H1 (cell line): Measurements from ENCODE around the gene HOXA11. TPM values are rescaled to one million over a fixed set of nuclear protein-coding genes. Genes with fewer than 3 reads are reported as not detected.
A peak's percentile ranks its signal among the peaks of the same experiment; 100 is the strongest.

Experiments used
- CTCF ChIA-PET: fragments of 300-600 bp; sonication (Branson Sonifier 250); formaldehyde crosslinking; loops from one replicate; lab custom pipeline; 2021; ENCODE audit not compliant: partially characterized antibody; lab: Charles Lee
- POLR2A ChIA-PET: fragments of 300-600 bp; sonication (Branson Sonifier 250); formaldehyde crosslinking; loops from one replicate; lab custom pipeline; 2021; ENCODE audit warnings: inconsistent platforms; ENCODE audit not compliant: partially characterized antibody; lab: Charles Lee
- DNase-seq, 2 experiments: peaks; one replicate each; pipeline versions ENCODE4 v3.0.0 to v3.0.0-alpha.2; 2010 to 2022; ENCODE audit warnings: low spot score in 2 of 2, low read depth in 1 of 2, mixed read lengths in 1 of 2
- FAIRE-seq: peaks from 2 replicates; lab custom pipeline; 2011; peaks lifted over from hg19 to GRCh38; lab: Jason Lieb, UNC
- H2AFZ ChIP-seq: 2 replicates; pipeline ENCODE4 v1.8.1; 2012; ENCODE audit warnings: low read length, inconsistent platforms
- H2AK5ac ChIP-seq: 2 replicates; pipeline ENCODE4 v1.6.1; 2013; ENCODE audit warnings: low read depth, low read length
- H2BK120ac ChIP-seq: replicated peaks from 2 replicates; pipeline ENCODE3; 2013; ENCODE audit warnings: low read depth, low read length, inconsistent platforms
- H2BK12ac ChIP-seq: 2 replicates; pipeline ENCODE4 v1.6.1; 2013; ENCODE audit warnings: low read depth, low read length
- H2BK15ac ChIP-seq: 2 replicates; pipeline ENCODE4 v1.6.1; 2013; ENCODE audit warnings: low read length
- H2BK20ac ChIP-seq: 2 replicates; pipeline ENCODE4 v1.6.1; 2013; ENCODE audit warnings: low read length
- H2BK5ac ChIP-seq: 2 replicates; pipeline ENCODE4 v1.6.1; 2013; ENCODE audit warnings: low read depth, low read length
- H3K14ac ChIP-seq: 2 replicates; pipeline ENCODE4 v1.6.1; 2013; ENCODE audit warnings: inconsistent platforms; ENCODE audit not compliant: insufficient read length
- H3K18ac ChIP-seq: 2 replicates; pipeline ENCODE4 v1.6.1; 2013; ENCODE audit warnings: low read length; ENCODE audit errors: extremely low read depth
- H3K23ac ChIP-seq: 2 replicates; pipeline ENCODE4 v1.6.1; 2013; ENCODE audit warnings: inconsistent platforms; ENCODE audit not compliant: insufficient read length
- H3K23me2 ChIP-seq: 2 replicates; pipeline ENCODE4 v1.6.1; 2013; ENCODE audit warnings: low read depth, low read length
- H3K27ac ChIP-seq: 2 replicates; pipeline ENCODE4 v1.6.1; 2011; ENCODE audit warnings: low read depth, low read length, inconsistent platforms
- H3K27me3 ChIP-seq, 4 experiments: replicated peaks in 1 of 4; 1 replicate in 1 of 4; 2 replicates in 3 of 4; pipeline versions ENCODE4 v1.6.1 to v1.8.1; 2011 to 2013; ENCODE audit warnings: low read length in 3 of 4, mild to moderate bottlenecking in 3 of 4, inconsistent platforms in 2 of 4, mixed read lengths in 2 of 4, moderate library complexity in 1 of 4; ENCODE audit not compliant: control insufficient read depth in 3 of 4, insufficient read depth in 3 of 4; ENCODE audit errors: extremely low read depth in 1 of 4
- H3K36me3 ChIP-seq, 4 experiments: 2 replicates each; pipeline versions ENCODE4 v1.6.1 to v1.8.1; 2011 to 2013; ENCODE audit warnings: mild to moderate bottlenecking in 4 of 4, low read length in 3 of 4, moderate library complexity in 2 of 4, control low read depth in 1 of 4, inconsistent platforms in 1 of 4; ENCODE audit not compliant: insufficient read depth in 4 of 4, control insufficient read depth in 2 of 4
- H3K4ac ChIP-seq: replicated peaks from 2 replicates; pipeline ENCODE3; 2013; ENCODE audit warnings: low read length, low read depth, mixed read lengths, inconsistent platforms; ENCODE audit not compliant: insufficient read length
- H3K4me1 ChIP-seq, 4 experiments: replicated peaks in 1 of 4; 1 replicate in 1 of 4; 2 replicates in 3 of 4; pipeline versions ENCODE4 v1.6.1 to v1.8.1; 2011 to 2013; ENCODE audit warnings: low read length in 3 of 4, inconsistent platforms in 2 of 4, mixed read lengths in 1 of 4; ENCODE audit not compliant: insufficient read depth in 4 of 4, control insufficient read depth in 3 of 4
- H3K4me2 ChIP-seq, 2 experiments: 2 replicates each; pipeline versions ENCODE4 v1.6.1 to v1.8.1; 2011 to 2013; ENCODE audit warnings: low read depth in 2 of 2, low read length in 2 of 2, control low read depth in 1 of 2, inconsistent platforms in 1 of 2, mild to moderate bottlenecking in 1 of 2; ENCODE audit not compliant: insufficient read depth in 1 of 2
- H3K4me3 ChIP-seq, 4 experiments: fragments of 200-600, 300-600 bp in 1 of 4; sonication (generic), shearing (Covaris generic), sonication (Bioruptor Twin) in 1 of 4; 2 replicates each; pipeline versions ENCODE4 v1.5.1 to v1.8.1; 2011 to 2016; ENCODE audit warnings: low read length in 4 of 4, low read depth in 3 of 4, control low read depth in 2 of 4, inconsistent platforms in 2 of 4, mild to moderate bottlenecking in 2 of 4, mixed read lengths in 1 of 4, moderate library complexity in 1 of 4; ENCODE audit not compliant: insufficient read depth in 2 of 4; ENCODE audit errors: extremely low read depth in 1 of 4
- H3K56ac ChIP-seq: replicated peaks from 2 replicates; pipeline ENCODE3; 2013; ENCODE audit warnings: low read depth, mild to moderate bottlenecking, mixed read lengths, low read length, inconsistent platforms; ENCODE audit not compliant: insufficient read length
- H3K79me1 ChIP-seq: 2 replicates; pipeline ENCODE4 v1.6.1; 2013; ENCODE audit warnings: low read depth, low read length, control low read depth
- H3K79me2 ChIP-seq, 2 experiments: 2 replicates each; pipeline versions ENCODE4 v1.6.1 to v1.8.1; 2012 to 2013; ENCODE audit warnings: low read length in 2 of 2, mild to moderate bottlenecking in 2 of 2, inconsistent platforms in 1 of 2; ENCODE audit not compliant: insufficient read depth in 2 of 2, control insufficient read depth in 1 of 2
- H3K9ac ChIP-seq, 4 experiments: replicated peaks in 1 of 4; 1 replicate in 1 of 4; 2 replicates in 3 of 4; pipeline versions ENCODE4 v1.6.1 to v1.8.1; 2011 to 2013; ENCODE audit warnings: low read depth in 3 of 4, low read length in 3 of 4, control low read depth in 2 of 4, mild to moderate bottlenecking in 2 of 4, moderate library complexity in 2 of 4, inconsistent platforms in 1 of 4; ENCODE audit errors: extremely low read depth in 1 of 4
- H3K9me3 ChIP-seq, 2 experiments: 2 replicates each; pipeline versions ENCODE4 v1.6.1 to v1.8.1; 2012 to 2013; ENCODE audit warnings: mild to moderate bottlenecking in 2 of 2, moderate library complexity in 2 of 2, control low read depth in 1 of 2, inconsistent platforms in 1 of 2, low read depth in 1 of 2, low read length in 1 of 2, mixed read lengths in 1 of 2; ENCODE audit not compliant: insufficient read depth in 2 of 2
- H4K20me1 ChIP-seq, 2 experiments: replicated peaks in 1 of 2; 2 replicates each; pipeline versions ENCODE3 to v1.8.1; 2011 to 2013; ENCODE audit warnings: inconsistent platforms in 2 of 2, low read length in 2 of 2, mild to moderate bottlenecking in 1 of 2; ENCODE audit not compliant: insufficient read depth in 2 of 2, control insufficient read depth in 1 of 2
- H4K5ac ChIP-seq: 2 replicates; pipeline ENCODE4 v1.6.1; 2013; ENCODE audit warnings: low read length, low read depth, mixed read lengths, inconsistent platforms; ENCODE audit not compliant: insufficient read length
- H4K8ac ChIP-seq: 2 replicates; pipeline ENCODE4 v1.8.0; 2013; ENCODE audit warnings: mild to moderate bottlenecking, moderate library complexity, low read length, inconsistent platforms; ENCODE audit not compliant: insufficient read depth; ENCODE audit errors: extremely low read depth
- H4K91ac ChIP-seq: replicated peaks from 2 replicates; pipeline ENCODE3; 2013; ENCODE audit warnings: low read length, mixed read lengths, inconsistent platforms; ENCODE audit not compliant: insufficient read length
- EZH2 ChIP-seq: fragments of 200-600 bp; sonication (generic); IDR thresholded peaks from 2 replicates; pipeline ENCODE4 v1.7.1; 2012; ENCODE audit warnings: low read depth, mild to moderate bottlenecking, moderate library complexity, low read length, inconsistent platforms; ENCODE audit not compliant: severe bottlenecking
- SAP30 ChIP-seq: fragments of 300-600 bp; sonication (generic); IDR thresholded peaks from 2 replicates; pipeline ENCODE4 v1.7.1; 2012; ENCODE audit warnings: low read length, moderate library complexity, mild to moderate bottlenecking, inconsistent platforms; ENCODE audit not compliant: insufficient read depth, insufficient replicate concordance
- SIRT6 ChIP-seq: IDR thresholded peaks from one replicate; pipeline ENCODE4 v1.7.1; 2012; ENCODE audit warnings: low read length, inconsistent platforms
- WGBS, 2 experiments: shearing (Covaris generic) in 1 of 2; methylation state at CpG; one replicate each; pipeline versions ENCODE4 v1.1.6 to v1.1.7; 2013 to 2015; ENCODE audit warnings: low lambda C conversion rate in 2 of 2, mixed read lengths in 2 of 2, inconsistent platforms in 1 of 2, low coverage in 1 of 2, missing lambda C conversion rate in 1 of 2; ENCODE audit not compliant: insufficient replicate concordance in 2 of 2, insufficient coverage in 1 of 2, insufficient read length in 1 of 2; ENCODE audit errors: extremely low coverage in 1 of 2, missing lambda C conversion rate in 1 of 2; 5-methylcytosine and 5-hydroxymethylcytosine counted together
- polyA plus RNA-seq, 7 experiments: library from polyadenylated mRNA; depleted of rRNA in 3 of 7; stranded (reverse) in 5 of 7; unstranded in 2 of 7; fragments of >200 nt in 5 of 7; fragments of 200-250 nt in 2 of 7; gene quantifications; 1 replicate in 5 of 7; 2 replicates in 1 of 7; 4 replicates in 1 of 7; pipeline versions ENCODE4 v1.2.1 to v1.2.3, GENCODE V29; 2011 to 2013; ENCODE audit warnings: missing spikeins in 2 of 7, mixed read lengths in 2 of 7
- total RNA-seq: library from RNA; stranded (reverse); fragmentation: NEBNext Ultra II Directional; extraction: Animal tissue kit (Norgen Biotek cat#: 25700); gene quantifications from 2 replicates; pipeline ENCODE4 v1.2.1, GENCODE V29; 2021

Gene HOXA11
- total and polyA plus RNA-seq, 2 of the 8 experiments (the other 6 are each of a cell fraction or from before 2014, with no cell fraction given): not detected

- FAIRE-seq: no peak
- H3K79me1 ChIP-seq: no peaks in the 10 kb centered on the region
- no peak overlapping the region for H4K91ac ChIP-seq
- no peak for DNase-seq
- H3K27ac ChIP-seq: no peak overlapping the region
- H3K23me2 ChIP-seq: peaks cover 4% of the 10 kb centered on the region; the same call in 1 of the 2 replicates
- H2BK12ac ChIP-seq: no peak overlapping the region
- TF ChIP-seq SIRT6: no peak
- TF ChIP-seq EZH2: peak; percentile 40
- no peak for TF ChIP-seq SAP30
- TF ChIP-seq, all 59 proteins: peak for 1
- Histone ChIP-seq H3K9ac (no peak overlapping the region), H3K27me3 (peaks cover 39 to 77% (median 70%) of the 10 kb centered on the region in 4 experiments), H2BK5ac (no peak overlapping the region), H2AK5ac (no peak overlapping the region), H3K14ac (no peak overlapping the region), H2BK120ac (no peak overlapping the region), H4K5ac (no peak overlapping the region), H3K23ac (no peak overlapping the region), H3K56ac (no peak overlapping the region), H3K36me3 (no peaks in the 10 kb centered on the region), H4K8ac (no peak overlapping the region), H2AFZ (no peak overlapping the region), H4K20me1 (peaks cover 1 to 6% of the 10 kb centered on the region in 2 experiments), H3K9me3 (no peaks in the 10 kb centered on the region), H2BK20ac (no peak overlapping the region), H3K4ac (no peak overlapping the region), H3K18ac (no peak overlapping the region), H3K79me2 (no peaks in the 10 kb centered on the region), H3K4me2 (no peak overlapping the region), H2BK15ac (no peak overlapping the region), H3K4me1 (peaks cover 0 to 4% (median 2%) of the 10 kb centered on the region in 4 experiments; a peak in 4 of 7 replicates), H3K4me3 (no peak overlapping the region)
- ChIA-PET CTCF (interaction anchor here (1.0 to 8.5 kb wide), 3 partner anchors 20 to 310 kb away, joined by 3 to 62 read pairs (median 4); no protein-coding TSS in a partner anchor), POLR2A (no interaction called here)
- WGBS, 2 experiments: 87% methylated on average over 4 of the region's 4 CpGs; no CpG with 5 or more reads in 1 of the 2 experiments
These were observed 44.4 kb upstream of the HOXA11 start for GRCh38 chr7:27229448-27229847.
